ENCODE results near the gene CFAP410.

GRCh38 chr21:44347911-44348451, 8.8 kb upstream of the CFAP410 start:
- TF ChIP-seq CTCF (conservative IDR thresholded peaks at IDR 0.05; ENCODE audit: low read depth, low read length): no peak
- no peak for TF ChIP-seq POLR2A (IDR thresholded peaks at IDR 0.05; ENCODE audit: low read depth, low read length)
- TF ChIP-seq RAD21 (IDR thresholded peaks at IDR 0.05; ENCODE audit: low read length): no peak
- TF ChIP-seq RFX5 (IDR thresholded peaks at IDR 0.05; ENCODE audit: low read depth, low read length): no peak
